H1 (cell line): Measurements from ENCODE around the gene ACOT2. TPM values are rescaled to one million over a fixed set of nuclear protein-coding genes. Genes with fewer than 3 reads are reported as not detected.
"Not testable (repeated sequence)": the region's sequence is repeated elsewhere in the genome, so short reads cannot be mapped to it uniquely, and the experiment has no call there.

Experiments used
- CTCF ChIA-PET: fragments of 300-600 bp; sonication (Branson Sonifier 250); formaldehyde crosslinking; loops from one replicate; lab custom pipeline; 2021; ENCODE audit not compliant: partially characterized antibody; lab: Charles Lee
- POLR2A ChIA-PET: fragments of 300-600 bp; sonication (Branson Sonifier 250); formaldehyde crosslinking; loops from one replicate; lab custom pipeline; 2021; ENCODE audit warnings: inconsistent platforms; ENCODE audit not compliant: partially characterized antibody; lab: Charles Lee
- DNase-seq, 2 experiments: peaks; one replicate each; pipeline versions ENCODE4 v3.0.0 to v3.0.0-alpha.2; 2010 to 2022; ENCODE audit warnings: low spot score in 2 of 2, low read depth in 1 of 2, mixed read lengths in 1 of 2
- FAIRE-seq: peaks from 2 replicates; lab custom pipeline; 2011; peaks lifted over from hg19 to GRCh38; lab: Jason Lieb, UNC
- H2AFZ ChIP-seq: 2 replicates; pipeline ENCODE4 v1.8.1; 2012; ENCODE audit warnings: low read length, inconsistent platforms
- H2AK5ac ChIP-seq: 2 replicates; pipeline ENCODE4 v1.6.1; 2013; ENCODE audit warnings: low read depth, low read length
- H2BK120ac ChIP-seq: replicated peaks from 2 replicates; pipeline ENCODE3; 2013; ENCODE audit warnings: low read depth, low read length, inconsistent platforms
- H2BK12ac ChIP-seq: 2 replicates; pipeline ENCODE4 v1.6.1; 2013; ENCODE audit warnings: low read depth, low read length
- H2BK15ac ChIP-seq: 2 replicates; pipeline ENCODE4 v1.6.1; 2013; ENCODE audit warnings: low read length
- H2BK20ac ChIP-seq: 2 replicates; pipeline ENCODE4 v1.6.1; 2013; ENCODE audit warnings: low read length
- H2BK5ac ChIP-seq: 2 replicates; pipeline ENCODE4 v1.6.1; 2013; ENCODE audit warnings: low read depth, low read length
- H3K14ac ChIP-seq: 2 replicates; pipeline ENCODE4 v1.6.1; 2013; ENCODE audit warnings: inconsistent platforms; ENCODE audit not compliant: insufficient read length
- H3K18ac ChIP-seq: 2 replicates; pipeline ENCODE4 v1.6.1; 2013; ENCODE audit warnings: low read length; ENCODE audit errors: extremely low read depth
- H3K23ac ChIP-seq: 2 replicates; pipeline ENCODE4 v1.6.1; 2013; ENCODE audit warnings: inconsistent platforms; ENCODE audit not compliant: insufficient read length
- H3K23me2 ChIP-seq: 2 replicates; pipeline ENCODE4 v1.6.1; 2013; ENCODE audit warnings: low read depth, low read length
- H3K27ac ChIP-seq: 2 replicates; pipeline ENCODE4 v1.6.1; 2011; ENCODE audit warnings: low read depth, low read length, inconsistent platforms
- H3K27me3 ChIP-seq, 4 experiments: replicated peaks in 1 of 4; 1 replicate in 1 of 4; 2 replicates in 3 of 4; pipeline versions ENCODE4 v1.6.1 to v1.8.1; 2011 to 2013; ENCODE audit warnings: low read length in 3 of 4, mild to moderate bottlenecking in 3 of 4, inconsistent platforms in 2 of 4, mixed read lengths in 2 of 4, moderate library complexity in 1 of 4; ENCODE audit not compliant: control insufficient read depth in 3 of 4, insufficient read depth in 3 of 4; ENCODE audit errors: extremely low read depth in 1 of 4
- H3K36me3 ChIP-seq, 4 experiments: 2 replicates each; pipeline versions ENCODE4 v1.6.1 to v1.8.1; 2011 to 2013; ENCODE audit warnings: mild to moderate bottlenecking in 4 of 4, low read length in 3 of 4, moderate library complexity in 2 of 4, control low read depth in 1 of 4, inconsistent platforms in 1 of 4; ENCODE audit not compliant: insufficient read depth in 4 of 4, control insufficient read depth in 2 of 4
- H3K4ac ChIP-seq: replicated peaks from 2 replicates; pipeline ENCODE3; 2013; ENCODE audit warnings: low read length, low read depth, mixed read lengths, inconsistent platforms; ENCODE audit not compliant: insufficient read length
- H3K4me1 ChIP-seq, 4 experiments: replicated peaks in 1 of 4; 1 replicate in 1 of 4; 2 replicates in 3 of 4; pipeline versions ENCODE4 v1.6.1 to v1.8.1; 2011 to 2013; ENCODE audit warnings: low read length in 3 of 4, inconsistent platforms in 2 of 4, mixed read lengths in 1 of 4; ENCODE audit not compliant: insufficient read depth in 4 of 4, control insufficient read depth in 3 of 4
- H3K4me2 ChIP-seq, 2 experiments: 2 replicates each; pipeline versions ENCODE4 v1.6.1 to v1.8.1; 2011 to 2013; ENCODE audit warnings: low read depth in 2 of 2, low read length in 2 of 2, control low read depth in 1 of 2, inconsistent platforms in 1 of 2, mild to moderate bottlenecking in 1 of 2; ENCODE audit not compliant: insufficient read depth in 1 of 2
- H3K4me3 ChIP-seq, 4 experiments: fragments of 200-600, 300-600 bp in 1 of 4; sonication (generic), shearing (Covaris generic), sonication (Bioruptor Twin) in 1 of 4; 2 replicates each; pipeline versions ENCODE4 v1.5.1 to v1.8.1; 2011 to 2016; ENCODE audit warnings: low read length in 4 of 4, low read depth in 3 of 4, control low read depth in 2 of 4, inconsistent platforms in 2 of 4, mild to moderate bottlenecking in 2 of 4, mixed read lengths in 1 of 4, moderate library complexity in 1 of 4; ENCODE audit not compliant: insufficient read depth in 2 of 4; ENCODE audit errors: extremely low read depth in 1 of 4
- H3K56ac ChIP-seq: replicated peaks from 2 replicates; pipeline ENCODE3; 2013; ENCODE audit warnings: low read depth, mild to moderate bottlenecking, mixed read lengths, low read length, inconsistent platforms; ENCODE audit not compliant: insufficient read length
- H3K79me1 ChIP-seq: 2 replicates; pipeline ENCODE4 v1.6.1; 2013; ENCODE audit warnings: low read depth, low read length, control low read depth
- H3K79me2 ChIP-seq, 2 experiments: 2 replicates each; pipeline versions ENCODE4 v1.6.1 to v1.8.1; 2012 to 2013; ENCODE audit warnings: low read length in 2 of 2, mild to moderate bottlenecking in 2 of 2, inconsistent platforms in 1 of 2; ENCODE audit not compliant: insufficient read depth in 2 of 2, control insufficient read depth in 1 of 2
- H3K9ac ChIP-seq, 4 experiments: replicated peaks in 1 of 4; 1 replicate in 1 of 4; 2 replicates in 3 of 4; pipeline versions ENCODE4 v1.6.1 to v1.8.1; 2011 to 2013; ENCODE audit warnings: low read depth in 3 of 4, low read length in 3 of 4, control low read depth in 2 of 4, mild to moderate bottlenecking in 2 of 4, moderate library complexity in 2 of 4, inconsistent platforms in 1 of 4; ENCODE audit errors: extremely low read depth in 1 of 4
- H3K9me3 ChIP-seq, 2 experiments: 2 replicates each; pipeline versions ENCODE4 v1.6.1 to v1.8.1; 2012 to 2013; ENCODE audit warnings: mild to moderate bottlenecking in 2 of 2, moderate library complexity in 2 of 2, control low read depth in 1 of 2, inconsistent platforms in 1 of 2, low read depth in 1 of 2, low read length in 1 of 2, mixed read lengths in 1 of 2; ENCODE audit not compliant: insufficient read depth in 2 of 2
- H4K20me1 ChIP-seq, 2 experiments: replicated peaks in 1 of 2; 2 replicates each; pipeline versions ENCODE3 to v1.8.1; 2011 to 2013; ENCODE audit warnings: inconsistent platforms in 2 of 2, low read length in 2 of 2, mild to moderate bottlenecking in 1 of 2; ENCODE audit not compliant: insufficient read depth in 2 of 2, control insufficient read depth in 1 of 2
- H4K5ac ChIP-seq: 2 replicates; pipeline ENCODE4 v1.6.1; 2013; ENCODE audit warnings: low read length, low read depth, mixed read lengths, inconsistent platforms; ENCODE audit not compliant: insufficient read length
- H4K8ac ChIP-seq: 2 replicates; pipeline ENCODE4 v1.8.0; 2013; ENCODE audit warnings: mild to moderate bottlenecking, moderate library complexity, low read length, inconsistent platforms; ENCODE audit not compliant: insufficient read depth; ENCODE audit errors: extremely low read depth
- H4K91ac ChIP-seq: replicated peaks from 2 replicates; pipeline ENCODE3; 2013; ENCODE audit warnings: low read length, mixed read lengths, inconsistent platforms; ENCODE audit not compliant: insufficient read length
- CTCF ChIP-seq, 3 experiments: IDR thresholded peaks; 1 replicate in 2 of 3; 2 replicates in 1 of 3; pipeline versions ENCODE4 v1.5.1 to v1.6.1; 2011; ENCODE audit warnings: low read length in 3 of 3, mild to moderate bottlenecking in 3 of 3, inconsistent platforms in 2 of 3, low read depth in 1 of 3, moderate library complexity in 1 of 3; ENCODE audit not compliant: insufficient read depth in 1 of 3; ENCODE audit errors: control extremely low read depth in 1 of 3
- WGBS, 2 experiments: shearing (Covaris generic) in 1 of 2; methylation state at CpG; one replicate each; pipeline versions ENCODE4 v1.1.6 to v1.1.7; 2013 to 2015; ENCODE audit warnings: low lambda C conversion rate in 2 of 2, mixed read lengths in 2 of 2, inconsistent platforms in 1 of 2, low coverage in 1 of 2, missing lambda C conversion rate in 1 of 2; ENCODE audit not compliant: insufficient replicate concordance in 2 of 2, insufficient coverage in 1 of 2, insufficient read length in 1 of 2; ENCODE audit errors: extremely low coverage in 1 of 2, missing lambda C conversion rate in 1 of 2; 5-methylcytosine and 5-hydroxymethylcytosine counted together
- polyA plus RNA-seq, 7 experiments: library from polyadenylated mRNA; depleted of rRNA in 3 of 7; stranded (reverse) in 5 of 7; unstranded in 2 of 7; fragments of >200 nt in 5 of 7; fragments of 200-250 nt in 2 of 7; gene quantifications; 1 replicate in 5 of 7; 2 replicates in 1 of 7; 4 replicates in 1 of 7; pipeline versions ENCODE4 v1.2.1 to v1.2.3, GENCODE V29; 2011 to 2013; ENCODE audit warnings: missing spikeins in 2 of 7, mixed read lengths in 2 of 7
- total RNA-seq: library from RNA; stranded (reverse); fragmentation: NEBNext Ultra II Directional; extraction: Animal tissue kit (Norgen Biotek cat#: 25700); gene quantifications from 2 replicates; pipeline ENCODE4 v1.2.1, GENCODE V29; 2021

Gene ACOT2
- total and polyA plus RNA-seq, 2 of the 8 experiments (the other 6 are each of a cell fraction or from before 2014, with no cell fraction given) = 5.8 to 5.9 TPM

GRCh38 chr14:73542961-73543360 lies 26.1 kb upstream of the ACOT2 start:
- H4K5ac ChIP-seq, H3K79me2 ChIP-seq, H3K56ac ChIP-seq, H3K4me3 ChIP-seq, H3K4me2 ChIP-seq, H2BK20ac ChIP-seq, H3K4ac ChIP-seq, H3K9me3 ChIP-seq, H3K14ac ChIP-seq, H3K4me1 ChIP-seq, H3K27ac ChIP-seq, H3K27me3 ChIP-seq: not testable (repeated sequence)
- FAIRE-seq = peak; percentile 100
- CTCF ChIA-PET = interaction anchor here (1.9 kb wide), 1 partner anchor 90 kb away, joined by 4 read pairs; no protein-coding TSS in a partner anchor
- WGBS, 2 experiments = 48% methylated on average over 4 of the region's 7 CpGs; no CpG with 5 or more reads in 1 of the 2 experiments
- peak in 2 of 3 experiments; percentile 12 to 21; a peak in 3 of 4 replicates for TF ChIP-seq CTCF (IDR thresholded peaks at IDR 0.05; ENCODE audit: control extremely low read depth in 1 of 3, insufficient read depth in 1 of 3, low read depth in 1 of 3, low read length in 3 of 3)
- TF ChIP-seq, all 59 proteins: peak for 1; not testable (repeated sequence) for 58
- H3K18ac ChIP-seq, H2AFZ ChIP-seq, POLR2A ChIA-PET, H2AK5ac ChIP-seq, H4K20me1 ChIP-seq, H4K91ac ChIP-seq, H2BK120ac ChIP-seq, H4K8ac ChIP-seq, H3K23me2 ChIP-seq, H3K36me3 ChIP-seq, H3K23ac ChIP-seq, H2BK12ac ChIP-seq, H3K9ac ChIP-seq, H2BK15ac ChIP-seq, H2BK5ac ChIP-seq, H3K79me1 ChIP-seq: not testable (repeated sequence)
- DNase-seq = peak in 1 of 2 experiments; percentile 75
